H9 (cell line): Measurements from ENCODE around the gene FNDC3B. TPM values are rescaled to one million over a fixed set of nuclear protein-coding genes. Genes with fewer than 3 reads are reported as not detected.

Experiments used
- DNase-seq: peaks from one replicate; pipeline ENCODE4 v3.0.0-alpha.2; 2017
- H2AFZ ChIP-seq: one replicate; pipeline ENCODE4 v1.6.1; 2013; ENCODE audit warnings: mild to moderate bottlenecking, low read length, control low read depth, moderate library complexity
- H2AK5ac ChIP-seq: 2 replicates; pipeline ENCODE4 v1.6.1; 2013; ENCODE audit warnings: low read length, control low read depth, mixed read lengths; ENCODE audit not compliant: insufficient read length
- H2BK120ac ChIP-seq: one replicate; pipeline ENCODE4 v1.6.1; 2013; ENCODE audit warnings: low read depth, mild to moderate bottlenecking, low read length, control low read depth, inconsistent platforms; ENCODE audit not compliant: poor library complexity, severe bottlenecking
- H2BK12ac ChIP-seq: 2 replicates; pipeline ENCODE4 v1.6.1; 2013; ENCODE audit warnings: low read length, control low read depth, mixed read lengths, low read depth; ENCODE audit not compliant: insufficient read length
- H2BK15ac ChIP-seq: 2 replicates; pipeline ENCODE4 v1.6.1; 2013; ENCODE audit warnings: low read depth, low read length, control low read depth
- H2BK20ac ChIP-seq: one replicate; pipeline ENCODE4 v1.6.1; 2013; ENCODE audit warnings: low read depth, mild to moderate bottlenecking, low read length, control low read depth, inconsistent platforms; ENCODE audit not compliant: poor library complexity, severe bottlenecking
- H2BK5ac ChIP-seq: 2 replicates; pipeline ENCODE4 v1.6.1; 2013; ENCODE audit warnings: low read length, control low read depth, mixed read lengths; ENCODE audit not compliant: insufficient read length
- H3K14ac ChIP-seq: 2 replicates; pipeline ENCODE4 v1.6.1; 2013; ENCODE audit warnings: low read length, control low read depth; ENCODE audit not compliant: insufficient read depth
- H3K18ac ChIP-seq: 2 replicates; pipeline ENCODE4 v1.6.1; 2013; ENCODE audit warnings: low read depth, mild to moderate bottlenecking, mixed read lengths, low read length, control low read depth; ENCODE audit not compliant: insufficient read length
- H3K23ac ChIP-seq: 2 replicates; pipeline ENCODE4 v1.6.1; 2013; ENCODE audit warnings: low read length, control low read depth, mixed read lengths, low read depth; ENCODE audit not compliant: insufficient read length
- H3K23me2 ChIP-seq: 2 replicates; pipeline ENCODE4 v1.6.1; 2013; ENCODE audit warnings: low read depth, mild to moderate bottlenecking, mixed read lengths, low read length, control low read depth; ENCODE audit not compliant: insufficient read length, poor library complexity, severe bottlenecking
- H3K27ac ChIP-seq: 2 replicates; pipeline ENCODE4 v1.5.1; 2013; ENCODE audit warnings: low read length, control low read depth, mixed read lengths, low read depth; ENCODE audit not compliant: insufficient read length
- H3K27me3 ChIP-seq: 2 replicates; pipeline ENCODE4 v1.6.1; 2013; ENCODE audit warnings: low read length, control low read depth, inconsistent platforms; ENCODE audit not compliant: insufficient read depth
- H3K4ac ChIP-seq: 2 replicates; pipeline ENCODE4 v1.6.1; 2013; ENCODE audit warnings: low read depth, mild to moderate bottlenecking, control low read depth, inconsistent platforms, low read length, moderate library complexity
- H3K4me1 ChIP-seq: 2 replicates; pipeline ENCODE4 v1.6.1; 2013; ENCODE audit warnings: low read length, control low read depth, inconsistent platforms; ENCODE audit not compliant: insufficient read depth
- H3K4me2 ChIP-seq: 2 replicates; pipeline ENCODE4 v1.6.1; 2013; ENCODE audit warnings: low read length, control low read depth, mixed read lengths; ENCODE audit not compliant: insufficient read length, insufficient read depth
- H3K56ac ChIP-seq: 2 replicates; pipeline ENCODE4 v1.6.1; 2013; ENCODE audit warnings: low read depth, mild to moderate bottlenecking, mixed read lengths, low read length, control low read depth; ENCODE audit not compliant: insufficient read length
- H3K79me1 ChIP-seq: 2 replicates; pipeline ENCODE4 v1.6.1; 2013; ENCODE audit warnings: low read depth, mild to moderate bottlenecking, moderate library complexity, low read length, control low read depth, inconsistent platforms; ENCODE audit not compliant: insufficient read depth, poor library complexity, severe bottlenecking
- H3K79me2 ChIP-seq: 2 replicates; pipeline ENCODE4 v1.6.1; 2013; ENCODE audit warnings: low read length, control low read depth, inconsistent platforms; ENCODE audit not compliant: insufficient read depth
- H3K9ac ChIP-seq: 2 replicates; pipeline ENCODE4 v1.6.1; 2013; ENCODE audit warnings: low read length, control low read depth, mixed read lengths; ENCODE audit not compliant: insufficient read length; ENCODE audit errors: extremely low read depth
- H3K9me3 ChIP-seq: one replicate; pipeline ENCODE4 v1.6.1; 2013; ENCODE audit warnings: low read depth, low read length, inconsistent platforms; ENCODE audit not compliant: control insufficient read depth
- H3T11ph ChIP-seq: one replicate; pipeline ENCODE4 v1.6.1; 2013; ENCODE audit warnings: mild to moderate bottlenecking, low read length, control low read depth, inconsistent platforms
- H4K20me1 ChIP-seq: one replicate; pipeline ENCODE4 v1.6.1; 2013; ENCODE audit not compliant: control insufficient read depth, insufficient read length, insufficient read depth
- H4K5ac ChIP-seq: 2 replicates; pipeline ENCODE4 v1.6.1; 2013; ENCODE audit warnings: low read depth, mild to moderate bottlenecking, mixed read lengths, low read length, control low read depth; ENCODE audit not compliant: insufficient read length
- H4K8ac ChIP-seq: replicated peaks from 2 replicates; pipeline ENCODE4 v1.6.1; 2013; ENCODE audit warnings: low read length, control low read depth, mixed read lengths, low read depth; ENCODE audit not compliant: insufficient read length
- H4K91ac ChIP-seq: 2 replicates; pipeline ENCODE4 v1.6.1; 2013; ENCODE audit warnings: low read depth, mild to moderate bottlenecking, moderate library complexity, mixed read lengths, low read length, control low read depth; ENCODE audit not compliant: insufficient read length
- H3K27ac Mint-ChIP-seq, 3 experiments: 2 replicates in 2 of 3; 3 replicates in 1 of 3; pipeline ENCODE4 v1.8.0; 2020 to 2021; ENCODE audit warnings: mixed read lengths in 3 of 3, mild to moderate bottlenecking in 1 of 3, moderate library complexity in 1 of 3
- H3K27me3 Mint-ChIP-seq: 2 replicates; pipeline ENCODE4 v1.8.0; 2021; ENCODE audit warnings: low read depth, mild to moderate bottlenecking, moderate library complexity, mixed read lengths
- H3K36me3 Mint-ChIP-seq, 3 experiments: 2 replicates in 2 of 3; 3 replicates in 1 of 3; pipeline ENCODE4 v1.8.0; 2020 to 2021; ENCODE audit warnings: low read depth in 3 of 3, mixed read lengths in 3 of 3; ENCODE audit not compliant: insufficient read depth in 1 of 3
- H3K4me1 Mint-ChIP-seq, 2 experiments: 2 replicates each; pipeline ENCODE4 v1.8.0; 2020; ENCODE audit warnings: mixed read lengths in 2 of 2
- H3K4me3 Mint-ChIP-seq, 2 experiments: 2 replicates in 1 of 2; 3 replicates in 1 of 2; pipeline ENCODE4 v1.8.0; 2020 to 2021; ENCODE audit warnings: mild to moderate bottlenecking in 2 of 2, mixed read lengths in 2 of 2, moderate library complexity in 1 of 2
- H3K9me3 Mint-ChIP-seq, 2 experiments: 2 replicates in 1 of 2; 3 replicates in 1 of 2; pipeline ENCODE4 v1.8.0; 2020; ENCODE audit warnings: mild to moderate bottlenecking in 2 of 2, mixed read lengths in 2 of 2, moderate library complexity in 1 of 2
- CTCF ChIP-seq: fragments of 200-600 bp; sonication (generic); conservative IDR thresholded peaks from 3 replicates; pipeline ENCODE4 v1.8.0; 2021; ENCODE audit warnings: antibody characterized with exemption, mild to moderate bottlenecking
- WGBS: extraction: QIAGEN DNeasy Blood & Tissue Kit; methylation state at CpG from one replicate; pipeline ENCODE4 v1.1.7; 2013; ENCODE audit warnings: missing lambda C conversion rate, low lambda C conversion rate, mixed read lengths; ENCODE audit not compliant: insufficient read length; ENCODE audit errors: extremely low coverage; 5-methylcytosine and 5-hydroxymethylcytosine counted together
- total RNA-seq: library from RNA; stranded (reverse); gene quantifications from 2 replicates; pipeline ENCODE4 v1.2.1, GENCODE V29; 2021

FNDC3B gene
- total RNA-seq, 1 experiment from 2014 or later, result 43.8 TPM

GRCh38 chr3:172441581-172441980 lies 402.2 kb downstream of the FNDC3B start:
- Mint-ChIP-seq H3K36me3 (no peaks in the 10 kb centered on the region), H3K27me3 (peaks cover 19% of the 10 kb centered on the region), H3K4me3 (no peak overlapping the region), H3K27ac (no peak overlapping the region), H3K4me1 (no peaks in the 10 kb centered on the region; a peak in 1 of 4 replicates), H3K9me3 (no peaks in the 10 kb centered on the region)
- no peak overlapping the region for H2AK5ac ChIP-seq
- no peak overlapping the region for H3K23ac ChIP-seq
- no peak for TF ChIP-seq CTCF
- H2BK15ac ChIP-seq, result no peak overlapping the region
- no peaks in the 10 kb centered on the region for H4K20me1 ChIP-seq
- no CpG with 5 or more reads among the region's 5 CpGs for whole genome bisulfite sequencing
- H4K8ac ChIP-seq, result no peak overlapping the region
- H2BK120ac ChIP-seq, result no peak overlapping the region
- H4K91ac ChIP-seq, result no peak overlapping the region
- H3K56ac ChIP-seq, result no peak overlapping the region
- peaks cover under 1% of the 10 kb centered on the region; the same call in 1 of the 2 replicates for H3K27me3 ChIP-seq
- H3K79me1 ChIP-seq, result no peaks in the 10 kb centered on the region
- H4K5ac ChIP-seq, result no peak overlapping the region
- no peak overlapping the region for H2BK5ac ChIP-seq
- no peaks in the 10 kb centered on the region for H3K4me1 ChIP-seq
- no peaks in the 10 kb centered on the region for H3K23me2 ChIP-seq
- no peak overlapping the region for H2BK20ac ChIP-seq
- no peak overlapping the region for H3K4me2 ChIP-seq
- no peak overlapping the region for H3K4ac ChIP-seq
- no peak overlapping the region for H3K9ac ChIP-seq
- H3K27ac ChIP-seq, result no peak overlapping the region
- no peak overlapping the region for H3K18ac ChIP-seq
- no peak for DNase-seq
- H3K14ac ChIP-seq, result no peak overlapping the region
- H3K79me2 ChIP-seq, result no peaks in the 10 kb centered on the region
- H3T11ph ChIP-seq, result no peak overlapping the region
- H2BK12ac ChIP-seq, result no peak overlapping the region
- no peaks in the 10 kb centered on the region for H3K9me3 ChIP-seq
- H2AFZ ChIP-seq, result no peak overlapping the region
